Upper lobe of left lung (tissue), 6 donors: ENCODE measurements around the gene PRKN. TPM values are rescaled to one million over a fixed set of nuclear protein-coding genes. Genes with fewer than 3 reads are reported as not detected.

ENCODE experiments used
- ATAC-seq, 2 donors: fragments of 200-7000 bp; cut with Tn5 transposase; one replicate each; pipeline ENCODE4 v1.9.1; 2022; ENCODE audit warnings: mild to moderate bottlenecking in 2 of 2, moderate library complexity in 2 of 2; ENCODE audit not compliant: low FRiP score in 2 of 2
- DNase-seq, 2 donors: peaks; one replicate each; pipeline ENCODE4 v3.0.0-alpha.2; 2019 to 2020
- H3K27ac ChIP-seq, 4 donors: fragments of 200-600 bp; sonication (generic); one replicate each; pipeline ENCODE4 v1.5.1; 2016 to 2019
- H3K27me3 ChIP-seq, 4 donors: fragments of 200-600 bp; sonication (generic); one replicate each; pipeline ENCODE4 v1.5.1; 2017 to 2019
- H3K36me3 ChIP-seq, 4 donors: fragments of 200-600 bp; sonication (generic); one replicate each; pipeline ENCODE4 v1.5.1; 2016 to 2019
- H3K4me1 ChIP-seq, 4 donors: fragments of 200-600 bp; sonication (generic); one replicate each; pipeline ENCODE4 v1.5.1; 2018 to 2019
- H3K4me3 ChIP-seq, 4 donors: fragments of 200-600 bp; sonication (generic); one replicate each; pipeline ENCODE4 v1.5.1; 2017 to 2019; ENCODE audit warnings: mild to moderate bottlenecking in 2 of 4, moderate library complexity in 1 of 4
- H3K9me3 ChIP-seq, 4 donors: fragments of 200-600 bp; sonication (generic); one replicate each; pipeline ENCODE4 v1.5.1; 2018 to 2019
- EP300 ChIP-seq, 4 donors: sonication (generic); formaldehyde crosslinking; IDR thresholded peaks; one replicate each; pipeline ENCODE4 v1.5.1; 2017; ENCODE audit warnings: antibody characterized with exemption in 4 of 4, control low read depth in 2 of 4
- POLR2A ChIP-seq, 4 donors: fragments of 450-650 bp; IDR thresholded peaks; one replicate each; pipeline ENCODE4 v1.5.1; 2016 to 2017; ENCODE audit warnings: antibody characterized with exemption in 4 of 4, mild to moderate bottlenecking in 2 of 4
- POLR2AphosphoS5 ChIP-seq, 2 donors: sonication (generic); formaldehyde crosslinking; IDR thresholded peaks; one replicate each; pipeline ENCODE4 v1.5.1; 2017; ENCODE audit warnings: antibody characterized with exemption in 2 of 2
- WGBS, 2 donors: methylation state at CpG; one replicate each; pipeline ENCODE4 v1.1.5; 2017 to 2018; 5-methylcytosine and 5-hydroxymethylcytosine counted together
- total RNA-seq, 6 donors: library from RNA; depleted of rRNA in 4 of 6; stranded (reverse); fragments of >200 nt in 4 of 6; gene quantifications; one replicate each; pipeline versions ENCODE4 v1.1.0 to v1.2.1, GENCODE V29; 2016 to 2021
- TF ChIP-seq, protein P1 (sequence below), 6 experiments: fragments of 450-650 bp in 4 of 6; fragments of 200-600 bp in 2 of 6; sonication (generic) in 2 of 6; IDR thresholded peaks; one replicate each; pipeline ENCODE4 v1.5.1; 2016 to 2019; ENCODE audit warnings: antibody characterized with exemption in 6 of 6
- donor health status: DM: no; HTN: no; CAD: no; lungs with moderate emphysema.
- donor health status: DM: no; HTN: yes; CAD: no; lungs with severe emphysema.

The PRKN gene
- total RNA-seq, 6 donors from 2014 or later: 2.7 to 29.3 (median 5.5) TPM

DNA sequence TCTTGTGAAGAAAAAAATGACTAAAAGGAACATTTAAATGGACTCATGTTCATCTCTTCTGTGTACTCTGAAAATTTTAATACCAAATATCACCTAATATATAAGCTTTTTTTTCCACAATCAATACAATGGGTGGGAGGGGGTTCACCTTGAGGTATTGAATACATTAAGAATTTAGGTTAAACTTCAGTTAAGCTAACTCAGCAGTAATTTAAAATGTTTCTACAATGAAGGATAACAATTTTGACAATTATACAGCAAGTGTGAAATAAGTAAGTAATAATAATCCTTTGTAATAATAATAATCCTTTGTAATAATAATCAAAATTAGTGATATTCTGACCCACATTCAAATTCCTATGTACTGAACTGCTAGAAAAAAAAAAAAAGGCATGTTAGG, 136.0 kb downstream of the PRKN start:
- Histone ChIP-seq H3K27me3 (no peaks in the 10 kb centered on the region), H3K27ac (no peak overlapping the region), H3K36me3 (no peaks in the 10 kb centered on the region), H3K9me3 (no peaks in the 10 kb centered on the region), H3K4me3 (no peak overlapping the region), H3K4me1 (no peaks in the 10 kb centered on the region)
- TF ChIP-seq POLR2AphosphoS5 (IDR thresholded peaks at IDR 0.05) (no peak), EP300 (IDR thresholded peaks at IDR 0.05) (no peak), POLR2A (IDR thresholded peaks at IDR 0.05) (no peak)
- TF ChIP-seq, protein P1, sequence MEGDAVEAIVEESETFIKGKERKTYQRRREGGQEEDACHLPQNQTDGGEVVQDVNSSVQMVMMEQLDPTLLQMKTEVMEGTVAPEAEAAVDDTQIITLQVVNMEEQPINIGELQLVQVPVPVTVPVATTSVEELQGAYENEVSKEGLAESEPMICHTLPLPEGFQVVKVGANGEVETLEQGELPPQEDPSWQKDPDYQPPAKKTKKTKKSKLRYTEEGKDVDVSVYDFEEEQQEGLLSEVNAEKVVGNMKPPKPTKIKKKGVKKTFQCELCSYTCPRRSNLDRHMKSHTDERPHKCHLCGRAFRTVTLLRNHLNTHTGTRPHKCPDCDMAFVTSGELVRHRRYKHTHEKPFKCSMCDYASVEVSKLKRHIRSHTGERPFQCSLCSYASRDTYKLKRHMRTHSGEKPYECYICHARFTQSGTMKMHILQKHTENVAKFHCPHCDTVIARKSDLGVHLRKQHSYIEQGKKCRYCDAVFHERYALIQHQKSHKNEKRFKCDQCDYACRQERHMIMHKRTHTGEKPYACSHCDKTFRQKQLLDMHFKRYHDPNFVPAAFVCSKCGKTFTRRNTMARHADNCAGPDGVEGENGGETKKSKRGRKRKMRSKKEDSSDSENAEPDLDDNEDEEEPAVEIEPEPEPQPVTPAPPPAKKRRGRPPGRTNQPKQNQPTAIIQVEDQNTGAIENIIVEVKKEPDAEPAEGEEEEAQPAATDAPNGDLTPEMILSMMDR (IDR thresholded peaks at IDR 0.05): no peak
- DNase-seq (no peak), ATAC-seq (no peak)

DNA sequence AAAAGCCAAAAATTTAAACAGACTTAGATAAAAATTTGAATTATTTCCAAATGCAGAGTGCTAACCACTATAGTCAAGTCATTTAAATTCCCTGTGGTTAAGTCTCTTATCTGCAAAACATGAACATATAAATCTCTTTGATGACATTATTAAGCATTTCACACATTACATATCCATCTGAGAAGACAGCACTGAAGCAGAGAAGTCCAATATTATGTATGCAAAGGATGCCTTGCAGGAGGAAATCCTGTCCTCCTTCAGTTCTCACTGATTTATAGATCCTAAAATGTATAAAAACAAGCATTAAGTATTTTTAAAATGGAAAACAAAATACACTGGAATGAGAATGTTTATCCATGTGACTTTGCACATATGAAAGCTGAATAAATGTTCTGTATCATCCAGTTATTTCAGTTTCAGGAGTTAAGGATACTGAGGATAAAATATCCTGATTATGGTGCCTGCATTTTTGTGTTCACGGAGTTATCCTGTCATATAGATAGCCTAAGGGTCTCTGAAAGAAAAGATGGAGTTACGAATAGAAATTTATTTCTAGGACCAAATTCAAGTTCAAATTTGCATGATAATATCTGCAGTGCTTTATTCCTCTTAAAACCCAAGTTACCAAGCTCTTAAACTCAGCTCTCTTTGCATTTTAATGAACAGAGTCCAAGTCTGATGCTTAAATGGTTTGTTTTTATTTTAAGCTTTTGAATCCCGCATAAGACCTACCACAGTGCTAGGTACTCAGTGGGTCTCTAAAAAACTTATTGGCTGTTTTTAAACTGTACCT, 145.4 kb downstream of the PRKN start:
- DNase-seq: no peak
- H3K4me3 ChIP-seq: no peak overlapping the region
- H3K4me1 ChIP-seq: no peaks in the 10 kb centered on the region
- TF ChIP-seq, protein P1 (IDR thresholded peaks at IDR 0.05): no peak
- no peak for TF ChIP-seq POLR2A (IDR thresholded peaks at IDR 0.05)
- no peak for TF ChIP-seq POLR2AphosphoS5 (IDR thresholded peaks at IDR 0.05)
- no peak for TF ChIP-seq EP300 (IDR thresholded peaks at IDR 0.05)
- H3K9me3 ChIP-seq: no peaks in the 10 kb centered on the region
- H3K36me3 ChIP-seq: no peaks in the 10 kb centered on the region
- 90 to 94% methylated on average over 3 of the region's 3 CpGs for WGBS, 2 donors
- ATAC-seq: no peak
- H3K27me3 ChIP-seq: no peaks in the 10 kb centered on the region
- H3K27ac ChIP-seq: no peak overlapping the region

GRCh38 chr6:162580619-162581018, 146.9 kb downstream of the PRKN start:
- ATAC-seq (no peak), DNase-seq (no peak)
- Histone ChIP-seq H3K9me3 (no peaks in the 10 kb centered on the region), H3K27ac (no peak overlapping the region), H3K4me1 (no peaks in the 10 kb centered on the region), H3K27me3 (no peaks in the 10 kb centered on the region), H3K4me3 (no peak overlapping the region), H3K36me3 (no peaks in the 10 kb centered on the region)
- TF ChIP-seq POLR2AphosphoS5 (IDR thresholded peaks at IDR 0.05) (no peak), EP300 (IDR thresholded peaks at IDR 0.05) (no peak), POLR2A (IDR thresholded peaks at IDR 0.05) (no peak)
- TF ChIP-seq, protein P1 (IDR thresholded peaks at IDR 0.05): no peak
- WGBS, 2 donors: 79 to 84% methylated on average over 2 to 4 of the region's 4 CpGs

DNA sequence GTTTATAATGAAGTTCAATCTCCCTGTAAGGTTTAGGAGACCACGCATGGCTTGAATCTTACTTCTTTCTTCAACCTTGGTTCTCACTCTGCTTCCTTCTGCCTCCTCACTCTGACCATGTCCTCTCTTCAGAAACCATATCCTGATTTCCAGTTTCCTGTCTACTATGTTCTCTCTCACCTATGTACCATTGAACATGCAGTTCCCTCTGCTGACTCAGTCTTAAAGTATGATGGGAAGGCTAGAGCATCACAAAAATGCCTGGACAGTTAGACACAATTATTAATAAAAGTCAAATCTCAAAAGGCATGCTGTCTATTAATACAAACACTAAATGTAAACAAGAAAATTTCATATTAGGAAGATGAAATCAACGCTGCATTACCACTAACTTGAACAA, 151.6 kb downstream of the PRKN start:
- Histone ChIP-seq H3K36me3 (no peaks in the 10 kb centered on the region), H3K27me3 (no peaks in the 10 kb centered on the region), H3K27ac (no peak overlapping the region), H3K4me3 (no peak overlapping the region), H3K9me3 (no peaks in the 10 kb centered on the region), H3K4me1 (no peaks in the 10 kb centered on the region)
- DNase-seq (no peak), ATAC-seq (no peak)
- TF ChIP-seq EP300 (IDR thresholded peaks at IDR 0.05) (no peak), POLR2AphosphoS5 (IDR thresholded peaks at IDR 0.05) (no peak), POLR2A (IDR thresholded peaks at IDR 0.05) (no peak)
- TF ChIP-seq, protein P1 (IDR thresholded peaks at IDR 0.05): no peak
- WGBS, 2 donors: 79 to 87% methylated on average over 2 of the region's 2 CpGs

DNA sequence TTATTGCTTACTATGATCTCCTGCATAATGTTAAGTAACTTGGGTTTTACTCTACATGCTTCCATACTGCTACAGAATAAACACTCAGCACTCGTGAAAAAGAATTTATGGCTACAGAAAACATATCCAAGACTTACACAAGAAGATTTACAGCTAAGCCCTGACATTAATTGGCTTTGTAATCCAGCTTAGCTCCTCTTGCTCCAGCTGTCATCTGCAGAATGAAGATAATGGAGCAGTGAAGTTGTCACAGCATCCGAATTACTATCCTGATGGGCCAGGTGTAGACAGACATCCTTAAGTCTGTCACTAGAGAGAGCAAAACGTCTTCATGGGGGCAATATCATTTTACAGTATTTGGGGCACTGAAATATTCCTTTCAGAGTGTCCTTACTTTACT, 155.3 kb downstream of the PRKN start:
- Histone ChIP-seq H3K4me1 (no peaks in the 10 kb centered on the region), H3K27ac (no peak overlapping the region), H3K36me3 (no peaks in the 10 kb centered on the region), H3K9me3 (peaks cover 0 to 11% (median 2%) of the 10 kb centered on the region in 4 donors), H3K27me3 (no peaks in the 10 kb centered on the region), H3K4me3 (no peak overlapping the region)
- 44 to 67% methylated on average over 3 of the region's 3 CpGs for WGBS, 2 donors
- DNase-seq (no peak), ATAC-seq (no peak)
- no peak for TF ChIP-seq POLR2AphosphoS5 (IDR thresholded peaks at IDR 0.05)
- TF ChIP-seq, protein P1 (IDR thresholded peaks at IDR 0.05): no peak
- TF ChIP-seq EP300 (IDR thresholded peaks at IDR 0.05): no peak
- TF ChIP-seq POLR2A (IDR thresholded peaks at IDR 0.05): no peak
